Measurements from ENCODE around the gene CORO1C.

The CORO1C gene

DNA sequence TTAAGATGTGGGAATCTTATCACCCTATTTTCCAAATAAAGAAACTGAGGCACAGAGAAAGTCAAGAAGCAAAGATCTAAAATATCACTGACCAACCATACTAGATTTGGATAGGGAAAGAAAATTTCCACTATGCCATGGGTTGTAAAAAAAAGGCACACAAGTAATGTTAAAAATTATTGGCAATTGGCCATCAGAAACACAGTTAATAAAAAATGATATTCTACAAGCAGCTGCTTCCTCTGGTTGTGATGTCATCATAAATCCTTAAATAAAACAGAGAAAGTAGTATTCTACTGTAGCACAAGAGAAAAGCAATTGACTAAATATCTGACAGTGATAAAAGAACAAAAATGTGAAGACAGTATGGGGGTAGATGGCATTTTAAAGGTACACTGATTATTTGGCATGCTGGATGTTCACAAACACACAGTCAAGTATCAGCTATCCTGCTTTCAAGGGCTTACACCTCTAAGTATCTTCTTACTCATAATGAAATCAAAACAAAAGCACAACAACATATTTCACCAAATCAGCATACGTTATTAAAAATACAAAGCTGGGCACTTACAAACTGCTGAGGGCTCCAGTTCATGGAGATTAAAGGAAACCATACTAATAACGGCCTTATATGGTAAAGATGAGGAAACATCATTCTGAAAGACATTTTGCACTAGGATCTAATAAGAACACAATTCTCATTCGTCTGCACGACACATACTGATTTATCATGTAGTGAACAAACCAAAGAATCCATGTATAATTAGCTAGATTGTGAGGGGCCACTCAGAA is 45.7 kb downstream of the CORO1C start:
- Histone ChIP-seq H4K12ac (ENCODE audit: low read depth, low read length) (no peak overlapping the region), H2BK12ac (ENCODE audit: low read length) (no peak overlapping the region), H3K4me1 (ENCODE audit: control insufficient read depth in 1 of 2, insufficient read depth in 2 of 2, low read length in 2 of 2) (peaks cover 5 to 6% of the 10 kb centered on the region in 2 experiments), H3K9ac (ENCODE audit: low read length) (no peak overlapping the region), H3K23ac (ENCODE audit: low read length) (no peak overlapping the region), H2BK120ac (ENCODE audit: insufficient read depth, low read length, poor library complexity) (no peak overlapping the region), H3K27ac (ENCODE audit: low read depth, low read length) (no peak overlapping the region), H4K91ac (ENCODE audit: low read depth, low read length) (no peak overlapping the region), H2BK5ac (ENCODE audit: low read depth, low read length, poor library complexity) (no peak overlapping the region), H3K79me2 (ENCODE audit: control insufficient read depth, insufficient read depth, low read length, poor library complexity) (peaks cover 3% of the 10 kb centered on the region), H2AK5ac (ENCODE audit: low read length) (no peak overlapping the region), H2AFZ (ENCODE audit: insufficient read depth, low read length, poor library complexity) (no peak overlapping the region), H3K18ac (ENCODE audit: low read length) (no peak overlapping the region), H3K4me2 (ENCODE audit: low read length) (no peak overlapping the region), H4K8ac (ENCODE audit: low read depth, low read length) (no peak overlapping the region), H3K27me3 (ENCODE audit: insufficient read depth, low read length) (no peaks in the 10 kb centered on the region), H3K36me3 (ENCODE audit: control insufficient read depth in 1 of 2, insufficient read depth in 2 of 2, low read length in 2 of 2) (peaks cover 2 to 3% of the 10 kb centered on the region in 2 experiments), H3K14ac (ENCODE audit: low read length) (no peak overlapping the region), H3K4me3 (ENCODE audit: low read depth, low read length) (no peak overlapping the region), H3K9me3 (ENCODE audit: insufficient read depth, low read depth, low read length) (no peaks in the 10 kb centered on the region), H3K79me1 (ENCODE audit: low read length) (peaks cover 2% of the 10 kb centered on the region), H3K4ac (ENCODE audit: low read depth, low read length) (no peak overlapping the region)
- no peak for DNase-seq
- WGBS (ENCODE audit: extremely low coverage, insufficient coverage, insufficient read length) = no CpG with 5 or more reads among the region's 4 CpGs

DNA sequence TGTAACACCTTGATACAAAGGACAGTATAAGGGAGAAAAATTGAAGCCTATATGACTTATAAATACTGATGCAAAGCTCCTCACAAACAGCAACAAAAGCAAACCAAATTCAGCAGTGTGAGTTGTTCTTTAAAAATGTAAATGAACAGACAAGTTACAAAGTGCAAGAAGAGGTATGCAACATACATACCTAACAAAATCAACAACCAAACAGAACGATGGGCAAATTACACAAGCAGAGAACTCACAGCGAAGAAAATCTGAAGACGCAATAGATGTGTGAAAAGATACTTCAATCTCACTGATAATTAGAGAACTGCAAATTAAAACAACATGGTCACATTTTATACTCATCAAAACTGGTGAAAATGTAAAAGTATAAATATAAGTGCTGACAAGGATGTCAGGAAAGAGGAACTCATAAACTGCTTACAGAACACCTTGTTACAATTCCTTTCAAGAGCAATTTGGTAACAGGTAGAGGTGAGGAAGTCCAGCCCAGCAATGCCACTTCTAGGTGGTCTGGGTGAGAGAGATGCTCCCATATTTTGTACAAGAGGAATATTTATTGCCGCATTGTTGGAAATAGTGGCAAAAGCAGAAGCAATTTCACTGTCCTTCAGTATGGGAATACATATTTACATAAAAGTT is 47.3 kb downstream of the CORO1C start:
- H2AK5ac ChIP-seq (ENCODE audit: low read length) = no peak overlapping the region
- H3K9ac ChIP-seq (ENCODE audit: low read length) = no peak overlapping the region
- no peak overlapping the region for H3K4me3 ChIP-seq (ENCODE audit: low read depth, low read length)
- H3K4me2 ChIP-seq (ENCODE audit: low read length) = no peak overlapping the region
- WGBS (ENCODE audit: extremely low coverage, insufficient coverage, insufficient read length) = no CpG with 5 or more reads among the region's 4 CpGs
- no peaks in the 10 kb centered on the region for H3K9me3 ChIP-seq (ENCODE audit: insufficient read depth, low read depth, low read length)
- peaks cover 3% of the 10 kb centered on the region for H3K79me2 ChIP-seq (ENCODE audit: control insufficient read depth, insufficient read depth, low read length, poor library complexity)
- H2BK5ac ChIP-seq (ENCODE audit: low read depth, low read length, poor library complexity) = no peak overlapping the region
- H4K91ac ChIP-seq (ENCODE audit: low read depth, low read length) = no peak overlapping the region
- no peak overlapping the region for H3K23ac ChIP-seq (ENCODE audit: low read length)
- no peak overlapping the region for H2AFZ ChIP-seq (ENCODE audit: insufficient read depth, low read length, poor library complexity)
- H3K4me1 ChIP-seq (ENCODE audit: control insufficient read depth in 1 of 2, insufficient read depth in 2 of 2, low read length in 2 of 2) = peaks cover 0 to 2% of the 10 kb centered on the region in 2 experiments
- H3K27ac ChIP-seq (ENCODE audit: low read depth, low read length) = no peak overlapping the region
- no peak overlapping the region for H4K8ac ChIP-seq (ENCODE audit: low read depth, low read length)
- H3K4ac ChIP-seq (ENCODE audit: low read depth, low read length) = peak overlapping the region; percentile 75
- DNase-seq = peak in 1 of 2 donors; percentile 64
- peaks cover 2 to 3% of the 10 kb centered on the region in 2 experiments for H3K36me3 ChIP-seq (ENCODE audit: control insufficient read depth in 1 of 2, insufficient read depth in 2 of 2, low read length in 2 of 2)
- no peak overlapping the region for H4K12ac ChIP-seq (ENCODE audit: low read depth, low read length)
- no peak overlapping the region for H2BK12ac ChIP-seq (ENCODE audit: low read length)
- H3K27me3 ChIP-seq (ENCODE audit: insufficient read depth, low read length) = no peaks in the 10 kb centered on the region
- H3K79me1 ChIP-seq (ENCODE audit: low read length) = no peaks in the 10 kb centered on the region
- no peak overlapping the region for H3K18ac ChIP-seq (ENCODE audit: low read length)
- no peak overlapping the region for H2BK120ac ChIP-seq (ENCODE audit: insufficient read depth, low read length, poor library complexity)
- no peak overlapping the region for H3K14ac ChIP-seq (ENCODE audit: low read length)

DNA sequence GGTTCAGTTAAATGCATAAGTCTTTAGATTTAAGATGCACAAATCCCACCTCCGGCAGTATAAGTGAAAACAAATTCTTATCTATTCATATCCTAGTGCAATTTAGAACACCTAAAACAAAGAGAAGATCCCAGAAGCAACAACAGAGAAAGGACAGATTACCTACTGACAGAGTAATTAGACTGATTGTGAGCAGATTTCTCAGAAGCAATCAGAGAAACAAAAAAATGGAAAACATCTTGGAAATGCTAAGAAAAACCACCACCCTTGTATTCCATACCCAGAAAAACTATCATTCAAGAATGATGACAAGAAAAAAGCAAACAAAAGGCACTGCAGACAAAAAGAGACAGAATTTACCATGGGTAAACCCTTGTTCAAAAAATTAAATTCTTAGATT is 50.0 kb downstream of the CORO1C start:
- no peak for DNase-seq
- no peak overlapping the region for H2AFZ ChIP-seq (ENCODE audit: insufficient read depth, low read length, poor library complexity)
- peaks cover 4 to 6% of the 10 kb centered on the region in 2 experiments for H3K36me3 ChIP-seq (ENCODE audit: control insufficient read depth in 1 of 2, insufficient read depth in 2 of 2, low read length in 2 of 2)
- H3K4me3 ChIP-seq (ENCODE audit: low read depth, low read length) = no peak overlapping the region
- H3K14ac ChIP-seq (ENCODE audit: low read length) = no peak overlapping the region
- no CpG with 5 or more reads among the region's 1 CpG for WGBS (ENCODE audit: extremely low coverage, insufficient coverage, insufficient read length)
- no peak overlapping the region for H3K4me2 ChIP-seq (ENCODE audit: low read length)
- H3K9ac ChIP-seq (ENCODE audit: low read length) = no peak overlapping the region
- H4K91ac ChIP-seq (ENCODE audit: low read depth, low read length) = no peak overlapping the region
- peaks cover 0 to 2% of the 10 kb centered on the region in 2 experiments for H3K4me1 ChIP-seq (ENCODE audit: control insufficient read depth in 1 of 2, insufficient read depth in 2 of 2, low read length in 2 of 2)
- no peaks in the 10 kb centered on the region for H3K27me3 ChIP-seq (ENCODE audit: insufficient read depth, low read length)
- no peak overlapping the region for H2BK120ac ChIP-seq (ENCODE audit: insufficient read depth, low read length, poor library complexity)
- no peak overlapping the region for H2AK5ac ChIP-seq (ENCODE audit: low read length)
- H3K79me1 ChIP-seq (ENCODE audit: low read length) = no peaks in the 10 kb centered on the region
- no peak overlapping the region for H4K12ac ChIP-seq (ENCODE audit: low read depth, low read length)
- no peak overlapping the region for H2BK5ac ChIP-seq (ENCODE audit: low read depth, low read length, poor library complexity)
- H2BK12ac ChIP-seq (ENCODE audit: low read length) = no peak overlapping the region
- no peak overlapping the region for H3K23ac ChIP-seq (ENCODE audit: low read length)
- H3K9me3 ChIP-seq (ENCODE audit: insufficient read depth, low read depth, low read length) = no peaks in the 10 kb centered on the region
- no peak overlapping the region for H3K27ac ChIP-seq (ENCODE audit: low read depth, low read length)
- H3K79me2 ChIP-seq (ENCODE audit: control insufficient read depth, insufficient read depth, low read length, poor library complexity) = no peaks in the 10 kb centered on the region
- no peak overlapping the region for H4K8ac ChIP-seq (ENCODE audit: low read depth, low read length)
- no peak overlapping the region for H3K4ac ChIP-seq (ENCODE audit: low read depth, low read length)
- H3K18ac ChIP-seq (ENCODE audit: low read length) = no peak overlapping the region

DNA sequence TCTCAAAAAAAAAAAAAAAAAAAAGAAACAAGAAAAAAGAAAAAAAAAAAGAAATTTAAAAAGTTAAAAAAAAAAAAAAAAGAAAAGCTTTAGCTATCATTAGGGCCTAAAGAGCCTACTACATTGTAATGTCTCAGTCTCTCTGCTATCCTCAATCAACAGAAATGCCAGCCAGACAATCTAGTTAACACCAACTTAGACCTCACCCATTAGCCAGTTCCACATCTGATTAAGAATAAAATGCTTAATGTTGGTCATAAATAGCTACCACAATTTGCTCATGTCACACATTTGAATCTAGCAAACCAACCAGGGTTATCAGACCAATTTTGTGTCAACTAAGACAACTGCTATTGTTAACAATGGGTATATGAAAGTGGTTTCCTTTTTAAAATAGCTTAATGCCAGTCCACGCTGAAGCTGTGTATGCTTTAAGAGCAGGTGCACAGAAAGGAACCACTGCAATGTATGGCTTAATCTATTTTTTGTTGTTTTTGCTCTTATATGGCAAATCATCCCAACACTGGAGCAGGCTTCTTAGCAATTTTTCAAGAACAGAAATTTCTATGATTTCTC is 52.1 kb downstream of the CORO1C start:
- no peak overlapping the region for H3K14ac ChIP-seq (ENCODE audit: low read length)
- no peak overlapping the region for H3K4me2 ChIP-seq (ENCODE audit: low read length)
- H4K91ac ChIP-seq (ENCODE audit: low read depth, low read length) = no peak overlapping the region
- no peak overlapping the region for H3K18ac ChIP-seq (ENCODE audit: low read length)
- H4K12ac ChIP-seq (ENCODE audit: low read depth, low read length) = no peak overlapping the region
- no peaks in the 10 kb centered on the region for H3K79me1 ChIP-seq (ENCODE audit: low read length)
- H3K4me1 ChIP-seq (ENCODE audit: control insufficient read depth in 1 of 2, insufficient read depth in 2 of 2, low read length in 2 of 2) = peaks cover 0 to 2% of the 10 kb centered on the region in 2 experiments
- H2BK5ac ChIP-seq (ENCODE audit: low read depth, low read length, poor library complexity) = no peak overlapping the region
- H3K9me3 ChIP-seq (ENCODE audit: insufficient read depth, low read depth, low read length) = no peaks in the 10 kb centered on the region
- no CpG with 5 or more reads among the region's 1 CpG for WGBS (ENCODE audit: extremely low coverage, insufficient coverage, insufficient read length)
- no peak overlapping the region for H3K27ac ChIP-seq (ENCODE audit: low read depth, low read length)
- no peaks in the 10 kb centered on the region for H3K79me2 ChIP-seq (ENCODE audit: control insufficient read depth, insufficient read depth, low read length, poor library complexity)
- no peak overlapping the region for H2BK12ac ChIP-seq (ENCODE audit: low read length)
- H2AK5ac ChIP-seq (ENCODE audit: low read length) = no peak overlapping the region
- H3K36me3 ChIP-seq (ENCODE audit: control insufficient read depth in 1 of 2, insufficient read depth in 2 of 2, low read length in 2 of 2) = peaks cover 4 to 6% of the 10 kb centered on the region in 2 experiments
- DNase-seq = no peak
- H3K4ac ChIP-seq (ENCODE audit: low read depth, low read length) = no peak overlapping the region
- H3K9ac ChIP-seq (ENCODE audit: low read length) = no peak overlapping the region
- H2AFZ ChIP-seq (ENCODE audit: insufficient read depth, low read length, poor library complexity) = no peak overlapping the region
- no peaks in the 10 kb centered on the region for H3K27me3 ChIP-seq (ENCODE audit: insufficient read depth, low read length)
- H4K8ac ChIP-seq (ENCODE audit: low read depth, low read length) = no peak overlapping the region
- no peak overlapping the region for H2BK120ac ChIP-seq (ENCODE audit: insufficient read depth, low read length, poor library complexity)
- H3K4me3 ChIP-seq (ENCODE audit: low read depth, low read length) = no peak overlapping the region
- no peak overlapping the region for H3K23ac ChIP-seq (ENCODE audit: low read length)
